SH-SY5Y (cell line): ENCODE measurements around the gene RPL39L.

Experiments used
- GATA2 ChIP-seq: IDR thresholded peaks from 2 replicates; pipeline ENCODE4 v1.6.1; 2011; ENCODE audit warnings: mild to moderate bottlenecking, low read depth, low read length
- GATA3 ChIP-seq: IDR thresholded peaks from 2 replicates; pipeline ENCODE4 v1.6.1; 2011; ENCODE audit warnings: low read depth, mild to moderate bottlenecking, low read length, moderate library complexity

DNA sequence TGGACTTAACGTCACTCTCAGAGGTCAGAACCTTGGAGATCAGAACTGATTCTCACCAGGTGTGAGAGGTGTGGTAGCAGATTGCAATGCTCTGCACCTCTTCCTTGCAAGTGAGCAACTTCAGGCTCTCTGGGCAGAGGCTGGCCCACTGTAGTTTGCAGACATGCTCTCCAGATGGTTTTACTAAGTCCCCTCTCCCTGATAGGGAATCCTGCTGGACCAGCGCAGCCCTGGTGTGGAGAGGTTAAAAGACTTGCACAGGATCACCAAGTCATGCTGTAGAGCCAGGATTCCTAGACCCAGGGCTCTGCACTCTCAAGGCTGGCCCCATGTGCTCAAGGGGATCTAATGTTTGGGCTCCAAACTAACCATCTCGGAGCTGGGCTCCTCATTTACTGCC lies 62.2 kb downstream of the RPL39L start:
- no peak for TF ChIP-seq GATA2
- TF ChIP-seq GATA3 = no peak
